GM18520 (cell line): ENCODE measurements around the gene ILF2.
A peak's percentile ranks its signal among the peaks of the same experiment; 100 is the strongest.
"Not testable (repeated sequence)": the region's sequence is repeated elsewhere in the genome, so short reads cannot be mapped to it uniquely, and the experiment has no call there.

ENCODE experiments used
- ATAC-seq: cut with Tn5 transposase; IDR thresholded peaks from one replicate; pipeline ENCODE4 v1.9.1; 2021; ENCODE audit not compliant: unreplicated experiment

Gene ILF2

DNA sequence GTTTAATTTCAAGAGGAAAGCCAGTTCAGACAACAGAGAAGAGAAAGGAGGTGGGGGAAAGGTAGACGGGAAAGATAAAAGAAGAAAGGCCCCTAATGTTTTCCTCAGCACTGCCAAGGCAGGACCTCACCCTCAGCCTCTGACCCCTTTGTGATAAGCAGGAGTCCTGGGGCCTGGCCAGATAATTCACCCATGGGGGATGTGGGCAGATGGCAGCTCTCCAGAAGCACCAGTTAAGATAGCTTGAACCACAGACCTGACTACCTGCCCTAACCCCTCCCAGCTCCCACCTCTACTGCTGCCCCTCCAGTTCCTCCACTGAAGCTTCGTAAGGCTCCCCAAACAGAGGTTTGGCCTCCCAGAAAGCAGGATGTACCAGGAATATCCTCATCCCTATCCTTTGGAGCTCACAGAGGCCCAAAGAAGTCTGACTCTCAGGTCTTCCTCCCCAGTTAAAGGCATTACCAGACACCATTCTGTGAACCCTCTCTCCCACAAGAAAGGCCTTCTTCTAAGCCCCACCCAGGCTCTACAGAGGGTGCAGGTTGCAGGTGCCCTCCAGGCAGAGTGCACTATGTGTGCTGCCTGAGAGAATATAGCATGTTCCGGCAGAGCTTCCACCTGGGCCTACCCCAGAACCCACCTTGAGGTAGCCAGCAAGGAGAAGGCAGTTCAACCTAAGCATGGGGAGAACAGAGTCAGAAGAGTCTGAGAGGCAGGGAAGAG, 21.5 kb downstream of the ILF2 start:
- no peak for ATAC-seq

DNA sequence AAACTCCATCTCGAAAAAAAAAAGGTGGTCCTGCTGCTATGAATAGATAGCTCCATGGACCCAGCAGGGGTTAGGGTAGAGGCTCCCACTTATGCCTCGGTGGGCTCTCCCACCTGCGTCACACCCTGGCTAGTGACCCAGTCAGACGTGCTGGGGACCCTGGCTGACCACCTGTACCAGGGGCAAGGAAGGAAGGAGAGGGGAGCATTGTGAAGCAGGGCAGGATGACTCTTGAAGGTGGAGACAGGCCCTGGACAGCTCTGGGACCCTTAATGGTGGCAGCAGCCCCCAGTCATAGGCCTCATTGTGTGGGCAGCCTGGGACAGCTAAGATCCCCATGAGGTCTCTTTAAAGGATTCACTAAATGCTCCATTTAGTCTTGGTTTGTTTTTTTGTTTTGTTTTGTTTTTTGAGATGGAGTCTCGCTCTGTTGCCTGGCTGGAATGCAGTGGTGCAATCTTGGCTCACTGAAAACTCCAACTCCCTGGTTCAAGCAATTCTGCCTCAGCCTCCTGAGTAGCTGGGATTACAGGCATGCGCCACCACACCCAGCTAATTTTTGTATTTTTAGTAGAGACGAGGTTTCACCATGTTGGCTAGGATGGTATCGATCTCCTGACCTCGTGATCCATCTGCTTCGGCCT, 22.7 kb downstream of the ILF2 start:
- ATAC-seq = no peak

- ATAC-seq = no peak
Observed at GRCh38 chr1:153647346-153647714, 23.5 kb downstream of the ILF2 start.

DNA sequence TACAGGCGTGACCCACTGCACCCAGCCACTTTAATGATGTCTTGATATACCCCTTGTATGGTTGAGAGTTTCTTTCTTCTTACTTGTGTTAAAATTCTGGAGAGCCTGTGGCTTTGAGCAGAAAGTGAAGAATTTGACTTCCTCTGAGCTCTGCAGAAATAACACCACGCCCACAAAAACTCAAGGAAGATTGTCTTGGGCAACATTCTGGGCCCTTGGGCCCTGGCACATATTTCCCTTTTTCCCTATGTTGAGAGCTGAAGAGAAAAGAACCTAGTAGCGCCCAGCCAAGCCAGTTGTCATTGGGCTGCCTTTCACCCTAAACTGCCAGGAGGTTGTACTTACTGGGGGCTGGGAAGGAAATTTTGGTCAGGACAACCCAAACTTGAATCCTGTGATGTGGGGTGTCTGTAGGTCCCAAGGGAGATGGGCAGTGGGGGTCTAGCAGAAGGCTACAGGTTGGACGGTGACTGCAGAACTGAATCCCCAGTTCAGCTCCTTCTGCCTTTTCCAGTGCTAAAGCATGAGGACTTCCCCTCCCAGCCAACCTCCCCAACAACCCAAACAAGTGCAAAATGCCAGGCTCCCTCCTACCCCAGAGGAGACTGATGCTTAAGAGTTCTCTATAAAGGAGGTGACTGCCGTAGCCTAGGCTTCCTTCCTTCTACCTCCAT, 24.0 kb downstream of the ILF2 start:
- no peak for ATAC-seq

GRCh38 chr1:153643816-153644215, 27.0 kb downstream of the ILF2 start:
- ATAC-seq = no peak

- ATAC-seq = no peak
Observed at GRCh38 chr1:153643100-153643499, 27.7 kb downstream of the ILF2 start.

- no peak for ATAC-seq
Observed at GRCh38 chr1:153642161-153642560, 28.6 kb downstream of the ILF2 start.

DNA sequence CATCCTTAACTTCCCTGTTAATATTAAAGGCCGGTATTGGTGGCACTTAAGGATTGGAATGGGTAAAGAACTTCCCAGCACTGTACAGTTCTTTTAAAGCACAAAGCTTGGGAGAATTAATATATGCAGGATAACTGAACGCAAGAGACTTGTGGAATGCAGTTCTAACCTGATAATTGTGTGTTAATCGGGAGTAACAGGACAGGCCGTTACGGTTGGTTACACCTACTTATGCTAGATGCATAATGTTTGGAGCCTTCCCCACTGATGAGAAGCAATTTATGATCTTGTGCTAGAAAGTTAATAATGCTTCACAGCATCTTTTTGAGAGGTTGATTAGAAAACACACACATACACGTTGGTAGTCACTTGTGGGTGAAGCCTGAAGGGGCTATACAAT, 29.9 kb downstream of the ILF2 start:
- ATAC-seq = no peak

DNA sequence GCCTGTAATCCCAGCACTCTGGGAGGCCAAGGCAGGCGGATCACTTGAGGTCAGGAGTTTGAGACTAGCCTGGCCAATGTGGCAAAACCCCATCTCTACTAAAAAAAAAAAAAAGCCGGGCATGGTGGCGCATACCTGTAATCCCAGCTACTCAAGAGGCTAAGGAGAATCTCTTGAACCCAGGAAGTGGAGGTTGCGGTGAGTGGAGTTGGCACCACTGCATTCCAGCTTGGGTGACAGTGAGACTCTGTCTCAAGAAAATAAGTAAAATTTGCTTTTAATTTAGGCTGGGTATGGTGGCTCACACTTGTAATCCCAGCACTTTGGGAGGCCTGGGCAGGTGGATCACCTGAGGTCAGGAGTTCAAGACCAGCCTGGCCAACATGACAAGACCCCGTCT, 30.6 kb downstream of the ILF2 start:
- ATAC-seq = not testable (repeated sequence)

GRCh38 chr1:153639280-153639679, 31.5 kb downstream of the ILF2 start:
- ATAC-seq = no peak

- no peak for ATAC-seq
Observed at GRCh38 chr1:153638261-153638660, 32.5 kb downstream of the ILF2 start.

DNA sequence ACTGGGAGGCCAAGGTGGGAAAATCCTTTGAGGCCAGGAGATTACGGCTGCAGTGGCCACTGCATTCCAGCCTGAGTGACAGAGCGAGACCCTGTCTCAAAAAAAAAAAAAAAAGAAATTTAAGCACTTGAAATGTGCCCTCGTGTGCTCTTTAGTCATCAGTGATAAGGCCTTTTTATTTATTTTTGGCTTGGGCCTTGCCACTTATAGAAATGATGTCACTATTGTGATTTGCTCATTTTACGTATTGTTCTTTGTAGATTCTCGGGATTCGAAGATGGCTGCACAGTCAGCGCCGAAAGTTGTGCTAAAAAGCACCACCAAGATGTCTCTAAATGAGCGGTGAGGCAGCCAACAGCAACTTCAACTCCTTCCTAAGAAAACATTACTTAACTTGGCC, 34.5 kb downstream of the ILF2 start:
- no peak for ATAC-seq

DNA sequence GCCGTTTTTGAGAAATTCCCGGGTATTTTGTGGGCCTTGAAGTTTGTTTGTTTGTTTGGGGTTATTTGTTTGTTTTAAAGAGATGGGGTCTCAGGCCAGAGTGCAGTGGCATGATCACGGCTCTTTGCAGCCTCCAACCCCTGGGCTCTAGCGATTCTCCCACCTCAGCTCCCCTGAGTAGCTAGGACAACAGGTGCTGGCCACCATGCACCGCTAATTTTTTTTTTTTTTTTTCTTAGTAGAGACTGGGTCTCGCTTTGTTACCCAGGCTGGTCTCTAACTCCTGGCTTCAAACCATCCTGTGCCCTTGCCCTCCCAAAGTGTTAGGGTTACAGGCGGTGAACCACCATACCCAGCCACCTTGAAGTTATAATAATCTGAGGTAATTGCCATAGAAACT, 34.9 kb downstream of the ILF2 start:
- ATAC-seq = no peak

DNA sequence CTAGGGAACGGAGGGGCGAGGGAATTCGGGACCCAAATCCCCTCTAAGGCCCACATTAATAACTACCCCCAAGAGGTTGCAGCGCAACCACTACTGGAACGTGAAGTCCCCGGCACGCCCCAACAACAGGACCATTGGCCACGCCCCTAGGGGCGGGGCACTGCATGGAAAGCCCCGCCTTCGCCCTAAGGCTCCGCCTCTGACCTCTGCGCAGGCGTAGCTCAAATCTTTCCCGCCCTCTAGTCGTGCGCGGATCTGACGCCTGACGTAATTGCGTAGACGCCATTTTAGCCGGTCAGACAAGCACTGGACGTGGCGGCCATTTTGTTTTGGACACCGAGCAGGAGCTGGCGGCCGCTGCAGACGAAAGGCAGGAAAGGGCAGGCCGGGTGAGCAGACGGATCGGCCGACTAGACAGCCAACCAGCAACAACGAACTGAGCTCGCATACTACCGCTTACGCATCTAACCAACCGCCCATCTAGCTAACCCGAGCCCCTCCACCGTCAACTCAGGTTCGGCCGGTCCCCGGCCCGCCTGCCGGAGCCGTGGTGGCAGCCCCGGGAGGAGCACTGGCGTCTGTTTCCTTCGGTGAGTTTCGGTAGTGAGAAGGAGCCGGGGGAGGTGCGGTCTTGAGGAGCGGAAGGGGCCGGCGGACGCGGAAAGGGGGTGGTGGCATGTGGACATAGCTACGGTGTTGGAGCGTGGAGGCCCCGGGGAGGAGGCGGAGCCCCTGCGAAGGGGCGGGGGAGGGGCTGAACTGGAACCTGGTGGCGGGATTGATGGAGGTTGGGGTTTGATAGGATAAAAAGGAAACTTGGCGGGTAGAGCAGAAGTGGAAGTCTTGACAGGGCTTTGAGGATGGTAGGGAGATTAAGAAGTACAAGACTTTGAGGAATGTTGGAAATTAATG, 36.8 kb downstream of the ILF2 start, which contains the start of gene CHTOP:
Gene CHTOP, plus strand, starts transcription at position 313 of the 912 bp plus-strand sequence. CDS start 2,523 bp downstream, outside the sequence.
- ATAC-seq = peak; percentile 90

DNA sequence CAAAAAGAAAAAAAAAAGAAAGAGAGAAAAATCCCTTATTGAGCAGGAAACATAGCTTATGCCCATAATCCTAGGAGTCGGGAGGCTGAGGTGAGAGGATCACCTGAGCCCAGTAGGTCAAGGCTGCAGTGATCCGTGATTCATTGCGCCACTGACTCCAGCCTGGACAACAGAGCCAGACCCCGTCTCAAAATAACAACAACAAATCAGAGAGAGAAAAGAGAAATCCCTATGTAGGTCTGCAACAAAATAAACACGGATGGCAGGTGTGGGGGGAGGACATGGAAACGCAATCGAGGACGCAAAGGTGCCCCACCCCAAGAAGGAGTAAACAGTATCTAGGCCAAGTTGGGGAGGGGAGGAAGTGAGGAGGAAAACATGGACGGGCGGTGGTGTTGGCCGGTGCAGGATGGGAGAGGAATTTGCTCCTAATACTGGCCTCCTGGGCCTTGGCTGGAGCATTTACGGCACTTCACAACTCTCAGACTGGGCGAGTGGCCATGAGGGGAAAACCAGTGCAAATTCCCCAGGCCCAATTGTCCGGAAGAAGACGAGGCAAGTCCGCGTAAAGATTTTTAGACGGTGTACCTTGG, 37.5 kb downstream of the ILF2 start:
- no peak for ATAC-seq

DNA sequence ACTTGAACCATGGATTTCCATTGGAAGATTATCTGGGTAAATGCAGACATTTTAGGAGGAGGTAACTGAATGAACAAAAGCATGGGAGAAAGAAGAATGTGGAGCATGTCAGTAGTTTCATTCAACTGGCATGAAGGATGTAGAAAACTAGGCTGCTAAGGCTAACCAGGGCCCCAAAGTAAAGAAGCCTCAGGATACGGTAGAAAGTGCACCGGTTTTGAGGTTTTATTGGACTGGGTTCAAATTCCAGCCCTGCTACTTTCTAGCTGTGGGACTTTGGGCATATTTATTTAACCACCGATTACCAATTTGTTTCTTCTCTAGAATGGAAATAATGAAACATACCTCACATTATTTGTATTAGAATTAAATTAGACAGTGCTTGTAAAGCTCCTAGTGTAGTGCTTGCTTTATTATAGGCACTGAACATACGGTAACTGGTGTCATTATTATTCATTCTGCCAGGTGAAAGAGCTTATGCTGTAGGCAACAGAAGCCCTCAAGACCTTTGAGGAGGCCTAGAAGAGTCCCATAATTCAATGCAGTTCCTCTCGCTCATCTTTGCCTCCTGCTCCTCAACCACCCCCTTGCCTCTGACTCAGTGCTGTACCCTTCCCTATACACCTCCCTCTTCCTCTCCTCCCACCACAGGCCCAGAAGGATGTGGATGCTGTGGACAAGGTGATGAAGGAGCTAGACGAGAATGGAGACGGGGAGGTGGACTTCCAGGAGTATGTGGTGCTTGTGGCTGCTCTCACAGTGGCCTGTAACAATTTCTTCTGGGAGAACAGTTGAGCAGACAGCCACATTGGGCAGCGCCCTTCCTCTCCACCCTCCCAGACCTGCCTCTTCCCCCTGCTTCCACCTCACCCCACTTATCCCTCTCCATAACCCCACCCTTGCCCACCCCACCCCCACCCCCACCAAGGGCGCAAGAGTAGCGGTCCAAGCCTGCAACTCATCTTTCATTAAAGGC, 39.5 kb downstream of the ILF2 start:
- no peak for ATAC-seq

DNA sequence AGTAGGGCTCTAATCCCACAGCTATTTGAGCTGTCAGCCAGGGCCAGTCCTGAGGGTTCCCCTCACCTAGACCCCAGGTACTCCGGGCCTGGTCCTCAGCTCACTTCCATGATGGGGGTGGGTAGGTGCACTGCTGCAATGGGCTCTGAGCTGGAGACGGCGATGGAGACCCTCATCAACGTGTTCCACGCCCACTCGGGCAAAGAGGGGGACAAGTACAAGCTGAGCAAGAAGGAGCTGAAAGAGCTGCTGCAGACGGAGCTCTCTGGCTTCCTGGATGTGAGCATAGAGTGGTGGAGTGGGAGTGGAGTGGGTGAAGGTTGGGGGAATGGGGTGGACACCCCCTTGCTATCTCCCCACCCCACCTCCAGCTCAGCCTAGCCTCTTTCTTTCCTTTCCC, 40.4 kb downstream of the ILF2 start:
- no peak for ATAC-seq

DNA sequence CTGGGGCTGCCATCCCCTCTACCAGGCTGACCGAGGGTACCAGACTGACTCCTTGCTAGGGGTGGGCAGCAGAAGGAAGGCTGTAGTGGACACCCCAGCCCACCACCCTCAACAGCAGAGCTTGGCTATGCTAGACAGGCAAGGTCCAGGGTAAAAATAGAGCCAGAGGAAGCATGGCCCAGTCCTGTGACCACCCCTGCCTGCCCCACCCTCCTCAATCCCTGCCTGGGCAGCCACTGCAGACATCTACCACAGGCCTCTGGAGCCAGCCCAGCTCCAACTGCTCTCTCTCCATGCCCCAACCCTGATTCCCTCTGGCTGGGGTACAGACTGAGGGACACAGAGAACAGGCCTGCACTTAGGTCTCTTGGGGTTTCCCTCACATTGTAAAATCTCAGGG, 40.8 kb downstream of the ILF2 start:
- no peak for ATAC-seq

GRCh38 chr1:153629343-153629665, 41.5 kb downstream of the ILF2 start:
- ATAC-seq = no peak
